NB4 (cell line): ENCODE data around the gene NKD1.

Source experiments
- POLR2A ChIP-seq: IDR thresholded peaks from 2 replicates; pipeline ENCODE4 v1.6.1; 2011; ENCODE audit warnings: mild to moderate bottlenecking; ENCODE audit not compliant: insufficient read length; ENCODE audit errors: extremely low read depth
- TF ChIP-seq, protein P1 (sequence below): IDR thresholded peaks from one replicate; pipeline ENCODE4 v1.5.1; 2012; ENCODE audit warnings: low read depth, low read length
- TF ChIP-seq, protein P2 (sequence below): IDR thresholded peaks from 2 replicates; pipeline ENCODE4 v1.6.1; 2011; ENCODE audit warnings: low read depth, low read length

GRCh38 chr16:50692644-50692998 lies 144.4 kb downstream of the NKD1 start:
- TF ChIP-seq POLR2A = no peak
- TF ChIP-seq, protein P1, sequence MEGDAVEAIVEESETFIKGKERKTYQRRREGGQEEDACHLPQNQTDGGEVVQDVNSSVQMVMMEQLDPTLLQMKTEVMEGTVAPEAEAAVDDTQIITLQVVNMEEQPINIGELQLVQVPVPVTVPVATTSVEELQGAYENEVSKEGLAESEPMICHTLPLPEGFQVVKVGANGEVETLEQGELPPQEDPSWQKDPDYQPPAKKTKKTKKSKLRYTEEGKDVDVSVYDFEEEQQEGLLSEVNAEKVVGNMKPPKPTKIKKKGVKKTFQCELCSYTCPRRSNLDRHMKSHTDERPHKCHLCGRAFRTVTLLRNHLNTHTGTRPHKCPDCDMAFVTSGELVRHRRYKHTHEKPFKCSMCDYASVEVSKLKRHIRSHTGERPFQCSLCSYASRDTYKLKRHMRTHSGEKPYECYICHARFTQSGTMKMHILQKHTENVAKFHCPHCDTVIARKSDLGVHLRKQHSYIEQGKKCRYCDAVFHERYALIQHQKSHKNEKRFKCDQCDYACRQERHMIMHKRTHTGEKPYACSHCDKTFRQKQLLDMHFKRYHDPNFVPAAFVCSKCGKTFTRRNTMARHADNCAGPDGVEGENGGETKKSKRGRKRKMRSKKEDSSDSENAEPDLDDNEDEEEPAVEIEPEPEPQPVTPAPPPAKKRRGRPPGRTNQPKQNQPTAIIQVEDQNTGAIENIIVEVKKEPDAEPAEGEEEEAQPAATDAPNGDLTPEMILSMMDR = no peak
- TF ChIP-seq, protein P2, sequence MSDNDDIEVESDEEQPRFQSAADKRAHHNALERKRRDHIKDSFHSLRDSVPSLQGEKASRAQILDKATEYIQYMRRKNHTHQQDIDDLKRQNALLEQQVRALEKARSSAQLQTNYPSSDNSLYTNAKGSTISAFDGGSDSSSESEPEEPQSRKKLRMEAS = no peak
